ENCODE results near the gene TRAK1.

The TRAK1 gene

DNA sequence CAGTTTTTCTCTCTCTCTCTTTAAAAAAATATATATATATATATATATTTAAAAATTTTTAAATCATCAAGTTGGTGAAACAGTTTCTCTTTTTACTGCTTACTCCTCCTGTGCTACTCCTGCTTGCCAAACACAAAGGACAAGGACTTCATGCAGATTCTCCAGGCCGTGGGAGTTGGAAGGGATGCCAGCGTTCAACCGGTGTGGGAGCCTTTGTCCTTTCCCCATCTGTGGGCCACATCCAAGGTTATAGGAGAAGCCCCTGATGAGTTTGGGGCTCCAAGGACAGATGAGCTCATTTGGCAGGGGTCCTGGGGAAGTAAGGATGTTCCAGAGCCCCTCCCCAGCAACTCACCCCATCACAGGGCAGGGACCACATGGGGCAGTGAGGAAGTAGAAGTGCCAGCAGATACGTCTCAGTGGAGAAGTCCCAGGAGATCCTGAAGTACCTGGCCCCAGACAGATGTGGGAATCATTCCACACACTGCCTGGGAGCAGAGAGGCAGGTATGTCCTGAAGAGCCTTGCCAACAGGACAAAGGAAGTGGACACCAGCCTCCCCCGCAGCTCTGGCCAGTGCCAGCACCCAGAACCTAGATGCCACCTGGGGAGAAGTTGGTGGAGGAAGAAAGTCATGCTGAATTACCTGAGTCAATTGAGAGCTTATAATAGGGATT lies 138.2 kb downstream of the TRAK1 start:
- H3K4me3 ChIP-seq (ENCODE audit: control insufficient read depth, low read depth, low read length), result no peak overlapping the region
- TF ChIP-seq, protein P1, sequence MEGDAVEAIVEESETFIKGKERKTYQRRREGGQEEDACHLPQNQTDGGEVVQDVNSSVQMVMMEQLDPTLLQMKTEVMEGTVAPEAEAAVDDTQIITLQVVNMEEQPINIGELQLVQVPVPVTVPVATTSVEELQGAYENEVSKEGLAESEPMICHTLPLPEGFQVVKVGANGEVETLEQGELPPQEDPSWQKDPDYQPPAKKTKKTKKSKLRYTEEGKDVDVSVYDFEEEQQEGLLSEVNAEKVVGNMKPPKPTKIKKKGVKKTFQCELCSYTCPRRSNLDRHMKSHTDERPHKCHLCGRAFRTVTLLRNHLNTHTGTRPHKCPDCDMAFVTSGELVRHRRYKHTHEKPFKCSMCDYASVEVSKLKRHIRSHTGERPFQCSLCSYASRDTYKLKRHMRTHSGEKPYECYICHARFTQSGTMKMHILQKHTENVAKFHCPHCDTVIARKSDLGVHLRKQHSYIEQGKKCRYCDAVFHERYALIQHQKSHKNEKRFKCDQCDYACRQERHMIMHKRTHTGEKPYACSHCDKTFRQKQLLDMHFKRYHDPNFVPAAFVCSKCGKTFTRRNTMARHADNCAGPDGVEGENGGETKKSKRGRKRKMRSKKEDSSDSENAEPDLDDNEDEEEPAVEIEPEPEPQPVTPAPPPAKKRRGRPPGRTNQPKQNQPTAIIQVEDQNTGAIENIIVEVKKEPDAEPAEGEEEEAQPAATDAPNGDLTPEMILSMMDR (IDR thresholded peaks at IDR 0.05; ENCODE audit: control insufficient read depth, insufficient read depth, low read depth, low read length, missing control alignments), result no peak
- DNase-seq (ENCODE audit: low read depth), result no peak

DNA sequence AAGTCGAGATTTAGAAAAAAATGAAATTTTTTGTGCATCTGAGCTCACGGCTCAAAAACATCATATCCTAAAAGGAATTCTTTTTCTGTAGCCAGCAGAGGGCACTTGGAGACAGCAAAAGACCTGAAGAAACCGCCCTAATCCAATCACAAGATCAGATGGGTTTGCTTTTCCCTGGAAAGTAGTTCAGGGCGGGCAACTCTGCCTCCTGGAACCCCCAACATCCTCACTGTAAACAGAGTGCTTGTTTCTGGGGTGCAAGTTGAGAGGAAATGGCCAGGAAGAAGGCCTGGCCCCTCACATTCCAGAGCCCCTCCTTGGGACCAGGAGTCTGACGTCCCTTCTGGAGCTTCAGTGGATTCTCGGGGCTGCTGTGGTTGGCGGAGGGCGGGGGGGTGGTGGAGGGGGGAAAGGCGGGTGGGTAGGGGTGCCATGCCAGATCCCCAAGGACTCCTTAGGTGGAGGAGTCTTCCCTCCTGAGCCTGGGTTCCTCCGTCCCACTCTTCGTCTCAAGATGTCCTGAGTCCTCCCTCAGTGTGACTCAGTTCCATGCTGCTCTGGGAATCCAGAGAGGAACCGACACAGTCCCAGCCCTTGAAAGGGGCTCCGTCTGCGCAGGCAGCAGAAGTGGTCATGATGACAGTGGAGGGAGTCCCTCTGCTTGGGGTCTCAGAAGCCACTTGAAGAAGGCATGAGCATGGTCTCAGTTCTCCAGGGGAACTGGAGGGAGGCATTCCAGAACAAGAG lies 139.0 kb downstream of the TRAK1 start:
- peak overlapping the region; percentile 25 for H3K4me3 ChIP-seq (ENCODE audit: control insufficient read depth, low read depth, low read length)
- TF ChIP-seq, protein P1 (IDR thresholded peaks at IDR 0.05; ENCODE audit: control insufficient read depth, insufficient read depth, low read depth, low read length, missing control alignments), result peak; percentile 68
- DNase-seq (ENCODE audit: low read depth), result peak; percentile 21

DNA sequence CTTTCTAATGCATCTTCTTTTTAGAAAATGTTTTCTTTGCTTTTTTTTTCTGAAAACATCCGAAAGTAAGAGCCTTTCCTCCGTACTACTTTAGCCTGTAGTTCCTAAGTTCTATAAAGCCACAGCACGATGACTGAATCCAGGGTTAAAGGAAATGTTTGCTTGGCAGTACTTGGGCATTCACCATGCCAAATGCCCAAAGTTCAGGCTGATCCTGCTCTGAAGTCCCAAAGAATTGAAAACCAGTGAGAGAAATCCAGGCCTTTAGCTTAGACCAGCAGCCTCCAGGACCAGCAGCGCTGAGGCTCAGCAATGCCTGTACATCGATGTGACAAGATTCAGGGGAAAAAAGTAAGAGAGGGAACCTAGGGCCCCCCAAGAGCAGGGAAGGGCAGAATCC lies 139.7 kb downstream of the TRAK1 start:
- no peak overlapping the region for H3K4me3 ChIP-seq (ENCODE audit: control insufficient read depth, low read depth, low read length)
- TF ChIP-seq, protein P1 (IDR thresholded peaks at IDR 0.05; ENCODE audit: control insufficient read depth, insufficient read depth, low read depth, low read length, missing control alignments), result no peak
- no peak for DNase-seq (ENCODE audit: low read depth)

DNA sequence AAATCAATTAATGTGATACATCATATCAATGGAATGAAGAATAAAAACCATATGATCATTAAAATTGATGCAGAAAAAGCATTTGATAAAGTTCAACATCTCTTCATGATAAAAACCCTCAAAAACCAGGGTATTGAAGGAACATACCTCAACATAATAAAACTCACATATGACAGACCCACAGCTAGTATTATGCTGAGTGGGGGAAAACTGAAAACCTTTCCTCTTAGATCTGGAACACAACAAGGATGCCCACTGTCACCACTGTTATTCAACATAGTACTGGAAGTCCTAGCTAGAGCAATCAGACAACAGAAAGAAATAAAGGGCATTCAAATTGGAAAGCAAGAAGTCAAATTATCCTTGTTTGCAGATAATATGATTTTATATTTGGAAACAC lies 144.4 kb downstream of the TRAK1 start:
- TF ChIP-seq, protein P1 (IDR thresholded peaks at IDR 0.05; ENCODE audit: control insufficient read depth, insufficient read depth, low read depth, low read length, missing control alignments), result no peak
- H3K4me3 ChIP-seq (ENCODE audit: control insufficient read depth, low read depth, low read length), result no peak overlapping the region
- DNase-seq (ENCODE audit: low read depth), result no peak

DNA sequence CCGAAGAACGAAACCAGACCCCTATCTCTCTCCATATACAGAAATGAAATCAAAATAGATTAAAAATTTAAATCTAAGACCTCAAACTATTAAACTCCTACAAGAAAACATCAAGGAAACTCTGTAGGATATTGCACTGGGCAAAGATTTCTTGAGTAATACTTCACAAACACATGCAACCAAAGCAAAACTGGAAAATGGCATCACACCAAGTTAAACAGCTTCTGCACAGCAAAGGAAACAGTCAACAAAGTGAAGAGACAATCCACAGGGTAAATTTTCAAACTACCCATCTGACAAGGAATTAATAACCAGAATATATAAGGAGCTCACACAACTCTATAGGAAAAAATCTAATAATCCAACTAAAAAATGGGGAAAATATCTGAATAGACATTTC lies 145.5 kb downstream of the TRAK1 start:
- no peak overlapping the region for H3K4me3 ChIP-seq (ENCODE audit: control insufficient read depth, low read depth, low read length)
- DNase-seq (ENCODE audit: low read depth), result no peak
- TF ChIP-seq, protein P1 (IDR thresholded peaks at IDR 0.05; ENCODE audit: control insufficient read depth, insufficient read depth, low read depth, low read length, missing control alignments), result no peak

DNA sequence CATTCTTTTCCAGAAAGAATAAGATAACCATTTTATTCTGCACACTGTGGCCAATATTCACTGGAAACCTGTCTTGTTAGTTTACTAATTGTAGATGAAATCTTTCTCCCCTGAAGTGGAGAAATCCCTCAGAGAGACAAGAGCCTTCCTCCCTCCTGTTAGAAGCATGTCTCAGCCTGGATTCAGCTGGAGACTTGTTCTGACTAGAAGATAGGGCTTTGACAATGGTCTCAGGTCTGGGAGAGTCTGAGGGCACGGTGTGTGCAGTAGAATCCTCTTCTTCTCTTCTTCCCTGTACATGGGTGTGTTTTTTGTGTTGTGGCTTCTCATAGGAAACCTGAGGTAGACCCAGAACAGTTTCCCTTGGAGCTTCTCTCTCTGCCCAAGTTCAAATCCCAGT lies 154.9 kb downstream of the TRAK1 start:
- no peak overlapping the region for H3K4me3 ChIP-seq (ENCODE audit: control insufficient read depth, low read depth, low read length)
- TF ChIP-seq, protein P1 (IDR thresholded peaks at IDR 0.05; ENCODE audit: control insufficient read depth, insufficient read depth, low read depth, low read length, missing control alignments), result no peak
- DNase-seq (ENCODE audit: low read depth), result no peak
